GM21528 (cell line): Measurements from ENCODE around the gene RAB20.
"Not testable (repeated sequence)": the region's sequence is repeated elsewhere in the genome, so short reads cannot be mapped to it uniquely, and the experiment has no call there.

Experiments
- ATAC-seq: cut with Tn5 transposase; IDR thresholded peaks from one replicate; pipeline ENCODE4 v1.9.1; 2021; ENCODE audit warnings: mild to moderate bottlenecking, moderate library complexity; ENCODE audit not compliant: unreplicated experiment, low FRiP score

Gene RAB20

DNA sequence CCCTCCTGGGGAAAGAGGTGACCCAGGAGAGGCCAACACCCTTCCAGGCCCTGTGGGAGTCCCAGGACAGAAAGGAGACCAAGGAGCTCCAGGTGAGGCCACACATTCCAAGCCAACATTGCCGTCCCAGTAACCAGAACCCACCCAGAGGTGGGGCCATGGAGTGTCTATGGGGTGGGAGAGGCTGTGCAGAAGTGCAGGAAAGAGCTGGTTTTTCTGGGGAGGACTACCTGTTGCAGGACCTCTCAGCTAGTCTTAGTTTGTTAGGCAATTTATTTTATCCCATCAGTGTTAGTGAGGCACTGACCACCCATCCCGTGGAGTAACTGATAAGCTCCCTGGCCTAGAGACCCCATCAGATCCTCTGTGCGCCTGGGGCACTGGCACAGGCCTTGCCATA, 66.1 kb downstream of the RAB20 start:
- ATAC-seq: no peak

DNA sequence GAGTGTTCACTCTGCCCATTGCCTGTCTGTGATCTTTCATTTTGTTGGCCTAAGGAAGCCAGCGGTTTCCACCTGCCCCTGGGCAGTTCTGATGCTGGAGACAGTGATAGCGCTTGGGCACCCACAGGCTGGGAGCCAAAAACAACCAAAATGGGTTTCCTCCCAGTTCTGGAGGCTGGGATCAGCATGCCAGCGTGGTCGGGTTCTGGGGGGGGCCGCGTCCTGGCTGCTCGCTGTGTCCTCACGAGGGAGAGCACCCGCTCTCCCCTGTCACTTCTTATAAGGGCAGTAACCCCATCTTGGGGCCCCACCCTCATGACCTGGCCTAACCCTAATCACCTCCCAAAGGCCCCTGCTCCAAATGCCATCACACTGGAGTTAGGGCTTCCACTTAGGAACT, 67.9 kb downstream of the RAB20 start:
- ATAC-seq: no peak

GRCh38 chr13:110492679-110493593, 68.6 kb downstream of the RAB20 start:
- ATAC-seq: no peak

GRCh38 chr13:110491869-110492678, 69.4 kb downstream of the RAB20 start:
- ATAC-seq: no peak

DNA sequence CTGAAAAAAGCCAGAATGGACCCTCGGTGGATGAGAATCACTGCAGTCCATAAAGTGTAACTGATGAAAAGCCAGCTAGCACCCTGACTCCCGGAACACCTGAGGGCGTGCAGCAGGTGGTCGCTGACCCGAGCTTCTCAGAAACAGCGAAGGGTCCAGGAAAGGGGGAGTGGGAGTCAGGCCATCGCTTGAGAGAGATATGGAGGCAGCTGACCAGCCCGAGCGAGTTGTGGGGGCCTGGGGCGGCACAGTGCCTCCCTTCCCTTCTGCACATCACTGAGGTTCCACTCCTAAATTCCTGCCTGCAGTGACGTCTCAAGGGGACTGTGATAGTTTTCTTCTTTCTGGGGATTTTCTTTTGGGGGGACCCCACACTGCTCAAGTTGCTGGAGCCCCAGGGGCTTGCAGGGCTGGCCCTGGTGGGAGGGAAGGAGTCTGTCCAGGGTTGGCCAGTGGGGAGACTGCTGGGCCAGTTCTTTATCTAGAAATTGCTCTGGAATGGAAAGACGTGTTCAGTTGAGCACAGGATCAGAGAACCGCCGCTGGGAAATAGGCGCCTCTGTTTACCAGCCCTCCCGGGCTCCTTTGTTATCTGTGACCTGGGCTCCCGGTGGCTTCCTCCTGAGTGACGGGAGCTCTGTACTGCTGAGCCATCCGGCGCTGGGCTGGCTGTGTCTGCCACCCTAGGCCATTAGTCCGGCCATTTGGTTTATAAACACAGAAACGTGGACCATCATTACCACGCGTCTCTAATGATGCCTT, 71.3 kb downstream of the RAB20 start:
- ATAC-seq: no peak

GRCh38 chr13:110486880-110487279, 74.6 kb downstream of the RAB20 start:
- ATAC-seq: not testable (repeated sequence)

GRCh38 chr13:110486061-110486715, 75.3 kb downstream of the RAB20 start:
- ATAC-seq: no peak

- no peak for ATAC-seq
Observed at GRCh38 chr13:110485604-110486003, 75.9 kb downstream of the RAB20 start.

GRCh38 chr13:110484290-110485048, 77.1 kb downstream of the RAB20 start:
- no peak for ATAC-seq

- no peak for ATAC-seq
Observed at GRCh38 chr13:110483386-110483968, 78.0 kb downstream of the RAB20 start.

DNA sequence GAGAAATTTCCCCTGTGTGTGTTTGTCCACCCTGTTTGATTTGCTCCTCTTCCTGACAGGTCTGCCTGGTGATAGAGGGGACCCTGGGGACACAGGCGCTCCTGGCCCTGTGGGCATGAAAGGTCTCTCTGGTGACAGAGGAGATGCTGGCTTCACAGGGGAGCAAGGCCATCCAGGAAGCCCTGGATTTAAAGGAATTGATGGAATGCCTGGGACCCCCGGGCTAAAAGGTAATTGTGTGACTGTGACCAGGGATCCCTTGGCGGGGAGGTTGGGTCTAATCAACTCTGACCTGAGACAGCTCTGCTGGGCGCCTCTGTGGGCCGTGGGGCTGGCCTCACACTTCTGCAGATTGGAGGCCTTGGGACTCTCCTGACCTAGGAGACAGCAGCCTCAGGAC, 81.4 kb downstream of the RAB20 start:
- ATAC-seq: no peak

DNA sequence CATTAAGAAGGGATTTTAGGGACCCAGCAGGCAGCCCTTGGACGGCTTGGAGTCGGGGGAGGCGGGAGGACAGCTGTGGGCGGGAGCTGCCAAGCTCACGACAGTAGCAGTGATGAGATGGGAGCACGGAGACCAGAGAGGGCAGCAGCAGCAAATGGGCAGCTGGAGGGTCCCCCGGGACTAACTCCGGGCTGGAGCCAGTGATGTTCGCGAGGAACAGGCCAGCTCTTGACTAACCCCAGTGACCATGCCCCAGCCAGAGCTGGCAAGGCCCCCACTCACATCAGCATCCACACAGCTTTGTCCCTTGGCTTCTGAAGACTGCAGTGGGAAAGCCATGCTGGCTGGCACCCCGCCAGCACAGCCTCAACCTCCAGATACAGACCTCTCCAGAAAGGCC, 81.9 kb downstream of the RAB20 start:
- ATAC-seq: no peak

DNA sequence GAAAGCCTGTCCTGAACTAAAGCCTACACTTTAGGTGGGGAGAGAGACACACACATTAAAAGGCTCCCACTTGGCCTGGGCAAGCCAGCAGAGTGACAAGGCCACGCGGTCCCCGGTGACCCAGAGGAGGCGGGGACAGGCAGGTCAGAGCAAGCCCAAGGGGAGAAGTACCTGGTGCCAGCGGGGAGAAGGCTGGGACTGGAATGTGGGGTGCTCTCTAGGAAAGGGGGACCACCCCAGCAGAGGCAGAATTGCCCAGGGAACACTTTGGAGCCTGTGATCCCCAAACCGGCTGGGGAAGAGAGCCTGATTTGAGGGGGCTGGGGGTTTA, 82.3 kb downstream of the RAB20 start:
- ATAC-seq: no peak

DNA sequence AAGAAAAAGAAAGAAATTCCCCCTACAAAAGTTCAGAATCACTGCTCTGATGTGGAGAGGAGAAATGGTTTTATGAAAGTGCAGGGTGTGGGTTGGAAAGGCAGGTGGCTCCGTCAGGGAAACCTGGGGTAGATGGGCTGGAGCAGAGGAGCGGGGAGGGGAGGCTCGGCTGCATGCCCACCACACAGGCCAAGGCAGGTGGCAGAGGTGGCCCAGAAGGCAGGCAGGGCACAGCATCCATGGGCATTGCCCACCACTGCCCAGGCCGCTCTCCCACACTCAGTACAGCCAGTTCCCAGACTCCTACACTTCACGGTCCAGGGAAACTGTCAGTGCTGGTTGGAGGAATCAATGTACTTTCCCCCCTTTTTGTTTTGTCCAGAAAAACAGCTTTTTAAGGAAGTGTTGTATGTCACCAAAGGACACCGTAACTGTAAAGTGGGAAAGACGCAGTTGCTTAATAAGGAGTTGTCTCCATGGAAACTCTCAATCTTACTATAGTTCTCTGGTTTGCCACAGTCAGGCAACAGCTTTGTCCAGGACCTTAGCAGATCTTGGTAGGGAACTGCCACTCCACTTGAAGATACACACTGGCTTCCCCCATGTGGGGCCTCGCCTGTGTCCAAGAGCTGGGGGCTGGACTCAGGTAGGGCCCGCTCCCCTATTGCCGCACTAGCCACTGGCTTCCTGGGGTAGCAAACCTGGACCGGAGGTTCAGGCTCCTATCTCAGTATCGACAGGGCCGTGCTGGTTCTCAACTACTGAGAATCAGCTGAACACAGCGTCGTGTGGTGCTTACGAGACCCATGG, 82.9 kb downstream of the RAB20 start:
- no peak for ATAC-seq

DNA sequence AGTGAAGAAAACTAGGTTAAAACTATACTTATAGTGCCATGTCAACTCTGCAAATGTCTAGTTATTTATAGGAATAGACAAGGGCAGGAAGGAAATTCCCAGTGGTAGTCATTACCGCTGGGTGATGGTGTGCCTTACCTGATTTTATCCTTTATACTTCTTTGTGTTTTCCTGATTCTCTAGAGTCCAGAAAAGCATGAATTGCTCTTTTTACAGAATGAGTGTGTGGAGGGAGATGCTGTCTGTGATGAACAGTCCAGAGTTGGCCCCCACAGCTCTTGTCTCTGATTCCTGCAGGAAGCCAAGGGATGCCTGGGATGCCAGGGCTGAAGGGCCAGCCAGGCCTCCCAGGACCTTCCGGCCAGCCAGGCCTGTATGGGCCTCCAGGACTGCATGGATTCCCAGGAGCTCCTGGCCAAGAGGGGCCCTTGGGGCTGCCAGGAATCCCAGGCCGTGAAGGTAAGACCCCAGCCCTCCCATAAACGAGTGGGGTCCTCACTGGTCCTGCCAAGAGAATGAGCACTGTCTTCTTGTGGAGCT, 83.7 kb downstream of the RAB20 start:
- no peak for ATAC-seq

DNA sequence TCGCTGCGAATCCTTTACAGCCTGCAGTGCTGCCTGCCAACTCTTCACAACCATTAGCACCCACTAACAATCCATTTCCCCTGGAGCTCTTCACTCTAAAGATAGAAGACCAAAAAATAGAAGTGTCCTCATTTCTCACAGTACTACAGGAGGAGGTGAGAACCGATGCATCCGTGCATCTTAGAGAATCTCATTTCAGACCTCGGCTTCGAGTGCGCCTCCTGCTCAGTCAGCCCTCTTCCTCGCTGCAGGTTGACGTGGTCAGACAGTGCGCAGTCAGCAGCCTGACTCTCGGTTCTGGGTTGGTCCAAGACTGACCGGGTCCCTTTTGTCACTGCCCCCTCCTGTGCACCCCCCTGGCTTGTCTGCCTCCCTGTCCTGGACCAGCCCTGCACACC, 85.3 kb downstream of the RAB20 start:
- no peak for ATAC-seq

DNA sequence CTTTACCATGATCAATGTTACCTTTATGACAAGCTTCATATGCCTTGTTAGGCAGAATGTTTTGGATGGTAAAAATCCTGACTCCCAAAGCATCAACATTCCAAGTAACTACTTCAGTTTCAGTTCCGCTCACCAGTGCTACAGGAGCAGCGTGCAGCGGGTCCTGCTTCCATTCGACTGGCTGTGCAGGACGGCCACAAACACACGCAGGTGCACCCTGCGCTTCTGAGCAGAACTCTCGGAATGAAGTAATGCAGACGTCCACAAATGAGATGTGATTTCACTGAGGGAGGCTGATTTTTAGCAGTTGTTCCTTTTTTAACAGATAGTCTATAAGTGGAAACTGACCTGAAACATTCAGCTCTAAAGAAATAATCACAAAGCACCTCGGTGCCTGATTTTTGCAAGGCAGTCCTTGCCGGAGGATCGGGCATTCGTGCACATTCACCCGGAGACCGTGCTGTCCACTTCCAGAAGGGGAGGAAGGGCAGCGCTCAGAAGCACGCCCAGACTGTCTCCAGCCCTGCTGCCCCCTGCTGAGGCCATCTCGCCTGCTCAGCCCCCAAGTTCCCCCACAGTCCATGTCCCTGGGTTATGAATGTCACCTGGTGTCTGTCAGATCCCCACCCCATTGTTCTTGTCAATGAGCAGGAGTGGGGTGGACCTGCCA, 85.8 kb downstream of the RAB20 start:
- no peak for ATAC-seq

- no peak for ATAC-seq
Observed at GRCh38 chr13:110475117-110475516, 86.4 kb downstream of the RAB20 start.
